ENCODE measurements around the gene RIT2. TPM values are rescaled to one million over a fixed set of nuclear protein-coding genes. Genes with fewer than 3 reads are reported as not detected.

Gene RIT2
- polyA plus RNA-seq, 1 experiment, result not detected

- no peak for TF ChIP-seq CTCF (IDR thresholded peaks at IDR 0.05; ENCODE audit: low read depth, low read length)
These were observed 408.4 kb downstream of the RIT2 start for GRCh38 chr18:42707080-42707479.

GRCh38 chr18:42706618-42707017 is 408.9 kb downstream of the RIT2 start:
- POLR2A ChIA-PET, result no interaction called here
- CTCF ChIA-PET, result no interaction called here

More at GRCh38 chr18:42707080-42707479, 408.4 kb downstream of the RIT2 start:
- ChIA-PET POLR2A (no interaction called here), CTCF (no interaction called here)
- Histone ChIP-seq H3K9me3 (ENCODE audit: control insufficient read depth, insufficient read depth, low read length) (no peaks in the 10 kb centered on the region), H3K27ac (ENCODE audit: low read depth, low read length) (no peak overlapping the region), H3K27me3 (ENCODE audit: control insufficient read depth, insufficient read depth, low read length) (no peaks in the 10 kb centered on the region), H3K4me3 (ENCODE audit: low read depth, low read length) (no peak overlapping the region)
- no peak for DNase-seq (ENCODE audit: low read depth, low spot score)

GRCh38 chr18:42706029-42706608 is 409.4 kb downstream of the RIT2 start:
- CTCF ChIA-PET, result no interaction called here
- no peak overlapping the region for H3K27ac ChIP-seq (ENCODE audit: low read depth, low read length)
- TF ChIP-seq CTCF (IDR thresholded peaks at IDR 0.05; ENCODE audit: low read depth, low read length), result no peak
- no peak overlapping the region for H3K4me3 ChIP-seq (ENCODE audit: low read depth, low read length)
- no peaks in the 10 kb centered on the region for H3K9me3 ChIP-seq (ENCODE audit: control insufficient read depth, insufficient read depth, low read length)
- DNase-seq (ENCODE audit: low read depth, low spot score), result no peak
- POLR2A ChIA-PET, result no interaction called here
- H3K27me3 ChIP-seq (ENCODE audit: control insufficient read depth, insufficient read depth, low read length), result no peaks in the 10 kb centered on the region

More at GRCh38 chr18:42706618-42707017, 408.9 kb downstream of the RIT2 start:
- H3K27ac ChIP-seq (ENCODE audit: low read depth, low read length), result no peak overlapping the region
- no peak for DNase-seq (ENCODE audit: low read depth, low spot score)
- no peaks in the 10 kb centered on the region for H3K27me3 ChIP-seq (ENCODE audit: control insufficient read depth, insufficient read depth, low read length)
- no peaks in the 10 kb centered on the region for H3K9me3 ChIP-seq (ENCODE audit: control insufficient read depth, insufficient read depth, low read length)
- H3K4me3 ChIP-seq (ENCODE audit: low read depth, low read length), result no peak overlapping the region
- TF ChIP-seq CTCF (IDR thresholded peaks at IDR 0.05; ENCODE audit: low read depth, low read length), result no peak

Other genes with a start within 250 kb of the RIT2 start
- gene SYT4, start 161.8 kb upstream of the RIT2 start, polyA plus RNA-seq (2011; rRNA removed), result not detected in 2 replicates

All from AG04450 (cell line).